Stimulated activated CD4-positive, alpha-beta T cell treated with anti-CD3 and anti-CD28 coated beads, Interleukin-2, amount 100 ng/mL, for 48 hours (primary cell): ENCODE results near the gene ASMT.
"Not testable (repeated sequence)": the region's sequence is repeated elsewhere in the genome, so short reads cannot be mapped to it uniquely, and the experiment has no call there.

ENCODE experiments used
- DNase-seq, 2 donors: peaks; one replicate each; pipeline ENCODE4 v3.0.0-alpha.2; 2020

The ASMT gene

DNA sequence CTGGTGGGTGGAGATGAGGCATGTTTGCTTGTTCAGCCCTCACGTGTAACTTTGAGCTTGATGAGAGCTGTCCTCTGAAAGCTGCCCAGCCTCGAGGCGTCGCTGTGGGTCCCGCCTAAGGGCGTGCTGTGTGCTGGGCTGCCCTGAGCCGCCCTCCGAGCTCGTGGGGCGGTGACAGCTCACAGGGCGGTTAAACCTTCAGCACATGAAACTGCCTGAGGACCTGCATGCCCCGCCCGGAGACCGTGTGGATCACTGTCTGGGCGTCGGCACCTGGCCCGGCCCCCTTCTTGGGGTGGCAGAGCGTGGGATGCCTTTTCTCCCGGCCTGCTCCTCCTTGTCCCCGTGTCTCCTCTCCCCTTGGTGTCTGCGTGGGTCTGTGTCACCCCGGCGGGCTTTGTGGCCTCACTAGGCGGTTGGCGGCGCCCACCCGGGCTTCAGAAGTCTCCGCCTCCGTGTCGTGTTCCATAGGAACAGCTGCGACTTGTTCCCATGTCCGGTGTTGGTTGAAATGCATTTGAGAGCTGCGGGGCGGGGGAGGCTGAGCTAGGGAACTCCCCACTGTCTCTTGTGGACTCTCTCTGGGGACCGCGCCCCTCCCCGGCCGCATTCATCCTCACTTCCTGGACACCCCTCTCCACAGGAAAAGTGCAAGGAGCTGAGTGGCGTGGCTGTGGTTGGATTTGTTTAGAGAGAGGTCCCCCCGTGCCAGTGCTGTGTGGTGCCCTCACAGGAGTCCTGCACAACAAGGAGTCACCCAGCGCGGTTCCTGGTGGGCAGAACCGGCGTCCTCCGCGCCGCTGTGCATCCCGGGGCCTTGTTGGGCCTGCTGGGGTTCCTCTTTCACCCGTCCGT lies 16.6 kb upstream of the ASMT start:
- DNase-seq, result no peak

DNA sequence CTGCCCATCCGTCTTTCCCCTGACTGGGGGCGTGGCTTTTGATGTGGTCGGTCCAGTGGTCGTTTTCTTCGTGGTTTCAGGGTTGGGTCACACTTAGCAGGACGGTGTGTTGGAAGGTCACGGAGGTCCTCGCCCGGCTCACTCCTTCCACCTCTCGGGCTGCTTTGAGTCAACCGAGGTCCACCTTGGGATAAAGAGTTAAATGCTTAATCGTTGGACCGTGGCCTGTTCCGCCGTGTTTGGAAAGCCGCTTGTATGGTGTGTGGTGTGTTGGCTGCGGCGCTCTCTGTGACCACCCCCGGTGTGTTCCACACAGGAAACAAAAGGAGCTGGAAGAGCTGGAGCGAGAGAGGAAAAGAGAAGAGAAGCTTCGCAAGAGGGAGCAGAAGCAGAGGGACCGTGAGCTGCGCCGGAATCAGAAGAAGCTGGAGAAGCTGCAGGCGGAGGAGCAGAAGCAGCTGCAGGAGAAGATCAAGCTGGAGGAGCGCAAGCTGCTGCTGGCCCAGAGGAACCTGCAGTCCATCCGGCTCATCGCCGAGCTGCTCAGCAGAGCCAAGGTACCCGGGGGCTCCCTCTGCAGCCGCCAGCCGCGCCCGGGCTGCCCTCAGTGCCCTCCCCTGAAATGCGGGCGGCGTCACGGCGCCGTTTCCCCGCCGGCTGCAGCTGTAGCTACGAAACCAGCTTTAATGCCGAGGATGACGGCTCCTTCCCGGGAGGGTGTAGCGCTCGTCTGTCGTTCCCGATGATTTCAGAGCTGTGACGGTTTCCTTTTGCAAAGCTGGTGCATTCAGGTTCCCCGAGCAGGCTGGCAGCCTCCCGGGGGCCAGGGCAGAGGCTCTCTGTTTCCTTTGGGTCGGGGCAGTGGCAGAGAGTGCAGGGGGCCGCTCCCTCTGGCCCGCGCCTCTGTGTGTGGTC lies 15.7 kb upstream of the ASMT start:
- DNase-seq, result no peak

DNA sequence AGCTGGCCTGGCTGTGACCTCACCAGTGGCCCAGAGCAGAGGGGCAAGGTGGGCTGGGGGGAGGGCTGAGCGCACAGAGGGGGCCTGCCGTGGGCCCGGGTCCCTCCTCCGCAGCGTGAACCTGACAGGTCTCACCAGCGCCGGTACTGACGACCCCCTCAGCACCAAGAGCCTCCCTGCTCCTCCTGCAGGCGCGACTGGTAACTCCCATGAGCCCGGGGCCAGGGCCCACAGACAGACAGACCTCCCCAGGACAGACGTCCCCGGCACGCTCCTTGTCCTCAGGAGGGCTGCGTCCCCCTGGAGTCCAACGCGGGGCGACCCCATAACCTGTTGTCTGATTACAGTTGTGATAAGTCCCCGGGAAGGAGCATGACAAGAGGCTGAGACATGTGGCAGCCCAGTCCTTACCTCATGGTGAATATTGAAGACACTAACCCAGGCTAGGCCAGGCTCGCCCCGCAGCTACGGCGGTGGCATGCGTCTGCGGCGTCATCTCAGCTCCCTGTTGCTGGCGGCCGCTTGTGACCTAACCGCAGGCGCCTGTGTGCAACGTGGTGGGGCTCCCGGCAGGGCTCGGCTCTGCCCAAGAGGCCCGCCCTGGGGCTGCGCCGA lies 15.0 kb upstream of the ASMT start:
- no peak for DNase-seq

DNA sequence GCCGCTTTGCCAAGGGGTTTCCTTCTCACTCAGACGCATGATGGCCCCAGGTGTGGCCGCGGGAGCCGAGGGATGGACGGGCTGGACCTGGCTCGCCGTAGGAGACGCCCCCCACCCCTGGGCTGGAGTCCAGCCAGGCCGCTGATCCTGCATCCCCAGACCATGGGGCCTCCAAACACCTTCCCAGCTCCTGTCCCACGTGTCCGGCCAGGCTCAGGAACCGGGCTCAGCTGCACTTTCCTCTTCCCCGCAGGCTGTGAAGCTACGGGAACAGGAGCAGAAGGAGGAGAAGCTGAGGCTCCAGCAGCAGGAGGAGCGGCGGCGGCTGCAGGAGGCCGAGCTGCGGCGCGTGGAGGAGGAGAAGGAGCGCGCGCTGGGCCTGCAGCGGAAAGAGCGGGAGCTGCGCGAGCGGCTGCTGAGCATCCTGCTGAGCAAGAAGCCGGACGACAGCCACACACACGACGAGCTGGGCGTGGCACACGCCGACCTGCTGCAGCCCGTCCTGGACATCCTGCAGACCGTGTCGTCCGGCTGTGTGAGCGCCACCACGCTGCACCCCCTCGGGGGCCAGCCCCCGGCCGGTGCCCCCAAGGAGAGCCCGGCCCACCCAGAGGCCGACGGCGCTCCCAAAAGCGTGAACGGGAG lies 14.3 kb upstream of the ASMT start:
- no peak for DNase-seq

DNA sequence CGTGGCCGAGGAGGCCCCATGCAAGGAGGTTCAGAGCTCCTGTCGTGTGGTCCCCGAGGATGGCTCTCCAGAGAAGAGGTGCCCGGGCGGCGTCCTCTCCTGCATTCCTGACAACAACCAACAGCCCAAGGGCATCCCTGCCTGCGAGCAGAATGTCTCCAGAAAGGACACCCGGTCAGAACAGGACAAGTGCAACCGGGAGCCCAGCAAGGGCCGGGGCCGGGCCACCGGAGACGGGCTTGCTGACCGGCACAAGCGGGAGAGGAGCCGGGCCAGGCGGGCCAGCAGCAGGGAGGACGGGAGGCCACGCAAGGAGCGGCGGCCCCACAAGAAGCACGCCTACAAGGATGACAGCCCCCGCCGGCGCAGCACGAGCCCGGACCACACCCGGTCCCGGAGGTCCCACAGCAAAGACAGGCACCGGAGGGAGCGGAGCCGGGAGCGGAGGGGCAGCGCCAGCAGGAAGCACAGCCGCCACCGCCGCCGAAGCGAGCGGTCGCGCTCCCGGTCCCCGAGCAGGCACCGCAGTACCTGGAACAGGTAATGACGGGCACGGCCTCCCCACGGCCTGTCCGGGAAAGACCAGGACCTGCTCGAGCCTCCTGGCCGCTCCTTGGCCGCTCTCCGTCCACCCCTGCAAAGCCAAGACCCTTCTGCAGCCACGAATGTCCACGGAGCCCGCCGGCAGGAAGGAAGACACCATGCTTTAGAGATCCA lies 13.7 kb upstream of the ASMT start:
- no peak for DNase-seq

DNA sequence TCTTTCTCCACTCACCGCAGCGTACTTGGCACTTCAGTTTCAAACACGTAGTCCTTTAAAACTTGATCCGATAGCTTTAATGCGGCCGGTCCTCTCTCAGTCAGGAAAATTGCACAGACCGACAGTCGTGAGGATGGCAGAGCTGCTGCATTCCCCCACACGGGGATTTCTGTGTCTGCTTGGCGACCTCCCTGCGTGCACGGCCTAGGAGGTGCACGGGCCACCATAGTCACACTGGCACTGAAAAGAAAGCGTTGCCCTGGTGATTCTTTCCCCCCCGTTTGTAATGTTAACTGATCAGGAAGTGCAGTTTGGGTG lies 13.1 kb upstream of the ASMT start:
- no peak for DNase-seq

DNA sequence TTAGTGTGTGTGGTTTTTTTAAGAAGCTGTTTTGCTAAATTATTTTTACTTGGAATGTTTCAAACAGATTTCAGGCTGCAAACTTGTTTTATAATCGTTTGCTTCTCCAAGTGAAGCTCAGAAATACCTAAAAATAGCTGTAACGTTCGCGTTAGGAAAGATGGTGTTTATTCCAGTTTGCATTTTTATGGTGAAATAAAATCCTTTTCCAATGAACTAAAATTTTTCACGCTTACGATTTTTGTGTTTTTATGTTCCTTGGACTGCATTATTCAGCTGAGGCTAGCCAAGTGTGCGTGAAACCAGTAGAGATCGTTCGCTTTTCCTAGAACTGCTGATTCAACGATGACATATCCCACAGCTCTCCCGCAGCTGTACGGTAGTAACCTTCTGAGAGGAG lies 12.6 kb upstream of the ASMT start:
- DNase-seq, result no peak

DNA sequence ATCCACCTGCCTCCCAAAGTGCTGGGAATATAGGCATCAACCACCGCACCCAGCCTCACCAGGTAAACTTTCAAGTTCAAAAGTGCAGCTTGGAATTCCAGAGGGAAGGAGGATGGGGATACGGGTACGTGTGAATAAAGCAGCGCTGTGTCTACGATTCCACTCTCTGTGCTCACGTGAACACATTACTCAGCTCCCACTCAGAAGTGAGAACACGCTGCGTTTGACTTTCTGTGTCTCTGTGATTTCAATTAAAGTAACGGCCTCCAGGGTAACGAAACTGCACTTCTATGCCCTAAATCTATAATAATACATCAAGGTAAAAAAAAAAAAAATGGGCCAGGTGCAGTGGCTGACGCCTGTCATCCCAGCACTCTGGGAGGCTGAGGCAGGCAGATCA lies 8.4 kb upstream of the ASMT start:
- DNase-seq, result no peak

DNA sequence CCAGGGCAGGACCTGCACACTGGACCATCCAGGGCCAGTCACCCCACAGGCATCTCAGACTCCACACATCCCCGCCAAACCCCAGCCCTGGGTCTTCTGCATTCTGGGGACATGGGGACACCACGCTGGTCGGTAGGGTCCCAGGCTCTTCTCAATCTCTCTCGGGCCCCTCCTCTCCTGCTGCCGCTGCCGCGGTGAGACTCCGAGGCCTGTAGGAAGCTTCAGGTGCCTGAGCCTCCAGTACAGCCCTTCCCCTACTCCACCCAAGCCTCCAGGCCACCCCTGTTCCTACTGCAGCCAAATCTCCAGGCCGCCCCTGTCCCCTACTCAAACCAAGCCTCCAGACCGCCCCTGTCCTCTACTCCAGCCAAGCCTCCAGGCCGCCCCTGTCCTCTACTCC lies 5.5 kb upstream of the ASMT start:
- DNase-seq, result no peak

DNA sequence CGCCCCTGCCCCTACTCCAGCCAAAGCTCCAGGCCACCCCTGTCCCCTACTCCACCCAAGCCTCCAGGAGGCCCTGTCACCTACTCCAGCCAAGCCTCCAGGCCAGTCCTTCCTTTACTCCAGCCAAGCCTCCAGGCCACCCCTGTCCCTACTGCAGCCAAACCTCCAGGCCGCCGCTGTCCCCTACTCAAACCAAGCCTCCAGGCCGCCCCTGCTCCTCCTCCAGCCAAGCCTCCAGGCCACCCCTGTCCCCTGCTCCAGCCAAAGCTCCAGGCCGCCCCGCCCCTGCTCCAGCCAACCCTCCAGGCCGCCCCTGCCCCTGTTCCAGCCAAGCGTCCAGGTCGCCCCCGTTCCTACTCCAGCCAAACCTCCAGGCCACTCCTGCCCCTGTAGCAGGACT lies 5.1 kb upstream of the ASMT start:
- DNase-seq, result no peak

DNA sequence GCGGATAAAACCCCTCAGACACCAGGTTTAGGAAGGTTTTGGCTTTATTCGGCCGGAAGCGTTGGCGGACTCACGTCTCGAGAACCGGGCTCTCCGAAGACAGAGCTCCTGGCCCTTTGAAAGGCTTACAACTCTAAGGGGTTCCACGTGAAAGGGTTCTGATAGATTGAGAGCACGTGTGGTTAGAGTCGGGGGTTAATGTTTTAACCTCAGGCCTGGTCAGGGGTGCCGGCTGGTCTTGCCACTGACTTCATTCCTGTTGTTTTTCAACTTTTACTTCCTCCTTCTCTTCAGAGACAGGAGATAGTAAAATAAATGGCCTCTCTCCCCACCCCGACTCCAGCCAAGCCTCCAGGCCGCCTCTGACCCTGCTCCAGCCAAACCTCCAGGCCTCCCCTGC lies 4.7 kb upstream of the ASMT start:
- no peak for DNase-seq

DNA sequence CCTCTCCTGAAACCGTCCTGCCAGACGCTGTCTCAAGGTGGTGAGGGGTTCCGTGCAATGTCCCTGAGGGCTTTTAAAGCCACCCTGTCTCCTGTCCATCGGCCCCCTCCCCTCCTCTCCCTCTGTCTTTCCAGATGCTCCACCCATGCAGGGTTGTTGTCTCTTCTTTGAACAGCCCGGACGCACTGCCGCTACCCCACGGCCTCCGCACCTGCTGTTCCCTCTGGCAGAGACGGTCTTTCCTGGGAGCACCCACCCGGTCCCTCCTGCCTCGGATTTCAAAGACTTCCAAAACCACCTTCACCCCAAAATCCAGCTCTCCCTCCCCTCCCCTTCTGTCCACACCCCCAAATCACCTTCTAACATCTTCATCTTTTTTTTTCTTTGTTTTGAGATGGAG lies 4.1 kb upstream of the ASMT start:
- no peak for DNase-seq

DNA sequence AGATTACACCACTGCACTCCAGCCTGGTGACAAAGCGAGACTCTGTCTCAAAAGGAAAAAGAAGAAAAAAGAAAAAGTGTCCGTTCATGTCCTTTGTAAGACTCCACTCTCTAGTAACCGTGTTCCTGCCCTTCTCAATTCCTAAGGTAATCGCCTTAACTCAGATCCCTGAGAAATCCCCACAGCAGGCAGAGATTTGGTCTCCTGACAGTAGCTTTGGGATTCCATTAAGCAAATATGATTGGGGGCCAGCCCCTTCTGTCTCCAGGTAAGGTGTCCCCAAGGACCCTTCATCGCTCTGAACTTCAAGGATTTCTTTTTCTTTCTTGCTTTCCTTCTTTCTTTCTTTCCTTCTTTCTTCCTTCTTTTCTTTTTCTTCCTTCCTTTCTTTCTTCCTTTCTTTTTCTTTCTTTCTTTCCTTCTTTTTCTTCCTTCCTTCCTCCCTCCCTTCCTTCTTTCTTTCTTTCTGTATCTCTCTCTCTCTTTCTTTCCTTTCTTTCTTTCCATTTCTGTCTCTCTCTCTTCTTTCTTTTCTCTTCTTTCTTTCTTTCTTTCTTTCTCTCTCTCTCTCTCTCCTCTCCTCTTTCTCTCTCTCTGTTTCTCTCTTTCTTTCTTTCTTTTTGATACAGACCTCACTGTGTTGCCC lies 2.1 kb upstream of the ASMT start:
- DNase-seq, result no peak

DNA sequence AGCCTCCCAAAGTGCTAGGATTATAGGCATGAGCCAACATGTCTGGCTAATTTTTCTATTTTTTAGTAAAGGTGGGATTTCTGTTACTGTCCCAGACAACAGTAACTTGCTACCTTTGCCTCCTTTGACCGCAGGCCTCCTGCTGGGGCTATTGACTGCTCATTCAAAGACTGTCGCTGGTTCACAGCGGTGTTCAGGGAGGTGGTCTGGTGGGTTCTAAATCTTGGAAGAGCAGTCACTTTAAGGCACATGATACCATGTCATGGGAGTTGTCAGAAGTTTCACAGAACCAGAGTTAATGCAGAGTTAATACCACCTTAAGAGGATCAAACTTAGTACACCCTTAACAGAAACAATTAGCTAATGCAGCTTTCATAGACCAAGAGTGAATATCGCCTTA lies 3.8 kb downstream of the ASMT start:
- DNase-seq, result no peak

DNA sequence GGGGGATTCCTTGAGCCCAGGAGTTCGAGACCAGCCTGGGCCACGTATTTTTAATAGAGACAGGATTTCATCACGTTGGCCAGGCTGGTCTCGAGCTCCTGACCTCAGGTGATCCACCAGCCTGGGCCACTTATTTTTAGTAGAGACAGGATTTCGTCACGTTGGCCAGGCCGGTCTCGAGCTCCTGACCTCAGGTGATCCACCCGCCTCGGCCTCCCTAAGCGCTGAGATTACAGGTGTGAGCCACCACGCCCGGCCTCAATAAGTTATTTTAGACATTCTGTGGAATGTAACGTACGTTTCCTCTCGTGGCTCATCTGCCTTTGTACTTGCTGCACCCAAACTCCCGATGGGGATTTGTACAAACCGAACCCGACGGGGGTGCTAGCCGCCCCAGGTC lies 8.8 kb downstream of the ASMT start:
- DNase-seq, result no peak

DNA sequence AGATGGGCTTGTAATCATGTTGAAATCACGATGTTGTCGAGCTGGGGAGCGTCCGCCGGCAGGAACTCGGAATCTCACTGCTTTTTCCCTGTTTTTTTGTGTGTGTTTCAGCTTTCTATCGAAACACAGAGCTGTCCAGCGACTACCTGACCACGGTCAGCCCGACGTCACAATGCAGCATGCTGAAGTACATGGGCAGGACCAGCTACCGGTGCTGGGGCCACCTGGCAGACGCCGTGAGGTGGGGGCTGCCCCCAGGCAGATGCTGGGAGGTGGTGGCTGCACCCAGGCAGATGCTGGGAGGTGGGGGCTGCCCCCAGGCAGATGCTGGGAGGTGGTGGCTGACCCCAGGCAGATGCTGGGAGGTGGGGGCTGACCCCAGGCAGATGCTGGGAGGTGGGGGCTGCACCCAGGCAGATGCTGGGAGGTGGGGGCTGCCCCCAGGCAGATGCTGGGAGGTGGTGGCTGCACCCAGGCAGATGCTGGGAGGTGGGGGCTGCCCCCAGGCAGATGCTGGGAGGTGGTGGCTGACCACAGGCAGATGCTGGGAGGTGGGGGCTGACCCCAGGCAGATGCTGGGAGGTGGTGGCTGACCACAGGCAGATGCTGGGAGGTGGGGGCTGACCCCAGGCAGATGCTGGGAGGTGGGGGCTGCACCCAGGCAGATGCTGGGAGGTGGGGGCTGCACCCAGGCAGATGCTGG lies 9.4 kb downstream of the ASMT start:
- not testable (repeated sequence) for DNase-seq

DNA sequence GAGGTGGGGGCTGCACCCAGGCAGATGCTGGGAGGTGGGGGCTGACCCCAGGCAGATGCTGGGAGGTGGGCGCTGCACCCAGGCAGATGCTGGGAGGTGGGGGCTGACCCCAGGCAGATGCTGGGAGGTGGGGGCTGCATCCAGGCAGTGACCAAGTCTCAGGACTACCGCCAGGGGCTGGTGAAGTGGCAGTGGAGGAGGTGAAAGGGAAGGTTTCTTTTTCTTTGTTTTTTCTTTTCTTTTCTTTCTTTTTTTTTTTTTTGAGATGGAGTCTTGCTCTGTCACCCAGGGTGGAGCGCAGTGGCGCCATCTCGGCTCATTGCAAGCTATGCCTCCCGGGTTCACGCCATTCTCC lies 10.0 kb downstream of the ASMT start:
- not testable (repeated sequence) for DNase-seq

DNA sequence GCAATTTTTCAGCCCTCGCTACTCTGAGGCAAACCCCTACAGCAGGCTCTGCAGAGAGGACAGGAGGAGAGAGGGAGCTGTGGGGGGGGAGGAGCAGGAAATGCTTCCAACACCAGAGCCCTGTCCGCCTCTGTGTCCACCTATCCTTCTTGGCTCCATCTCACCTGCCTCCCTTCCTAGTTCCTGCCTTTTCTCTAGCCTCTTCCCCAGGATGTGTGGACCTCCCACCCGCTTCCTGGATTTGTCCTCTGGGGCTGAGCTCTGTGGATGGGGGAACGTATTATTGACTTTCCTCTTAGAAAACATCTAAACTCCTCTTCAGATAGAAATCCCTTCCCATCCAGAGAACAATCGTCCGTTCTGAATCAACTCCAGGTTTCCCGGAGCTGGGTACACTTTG lies 14.4 kb downstream of the ASMT start:
- no peak for DNase-seq

DNA sequence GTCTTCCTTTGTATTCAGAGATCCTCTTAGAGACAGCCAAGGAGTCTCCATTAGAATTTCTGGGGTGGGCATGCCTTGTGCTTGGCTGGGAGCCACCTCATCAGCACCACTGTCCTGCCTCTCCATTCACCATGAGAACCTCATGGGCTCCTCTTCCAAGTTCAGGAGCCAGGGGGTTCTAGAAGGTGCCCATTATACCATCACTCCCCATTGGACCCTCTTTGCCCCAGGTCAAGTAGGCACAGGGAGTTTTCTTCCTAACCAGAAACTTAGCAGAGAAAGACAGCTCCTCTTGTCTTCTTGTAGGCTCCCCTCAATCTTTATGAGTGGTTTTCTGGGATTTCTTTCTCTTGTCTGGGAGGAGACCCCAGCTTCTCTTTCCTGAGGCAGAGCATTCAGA lies 31.1 kb downstream of the ASMT start:
- DNase-seq, result no peak

DNA sequence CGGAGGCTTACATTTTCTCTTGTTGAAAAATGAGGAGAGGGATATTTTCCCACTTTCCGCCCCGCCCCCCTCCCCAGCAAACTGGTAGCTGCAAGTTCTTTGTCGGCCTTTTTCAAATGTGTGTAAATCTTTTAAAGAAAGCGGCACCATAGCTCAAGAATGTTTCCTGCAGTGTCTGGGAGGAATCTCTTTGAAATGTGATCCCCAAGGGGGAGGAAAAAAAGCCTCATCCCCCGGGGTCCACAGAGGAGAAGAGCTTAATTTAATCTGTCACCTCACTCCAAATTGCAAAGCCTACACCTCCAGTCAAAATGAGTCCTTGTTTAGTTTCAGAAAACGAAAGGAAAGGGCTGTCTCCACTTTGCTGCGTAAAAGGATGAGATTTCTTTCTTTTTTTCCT lies 34.8 kb downstream of the ASMT start:
- DNase-seq, result no peak

DNA sequence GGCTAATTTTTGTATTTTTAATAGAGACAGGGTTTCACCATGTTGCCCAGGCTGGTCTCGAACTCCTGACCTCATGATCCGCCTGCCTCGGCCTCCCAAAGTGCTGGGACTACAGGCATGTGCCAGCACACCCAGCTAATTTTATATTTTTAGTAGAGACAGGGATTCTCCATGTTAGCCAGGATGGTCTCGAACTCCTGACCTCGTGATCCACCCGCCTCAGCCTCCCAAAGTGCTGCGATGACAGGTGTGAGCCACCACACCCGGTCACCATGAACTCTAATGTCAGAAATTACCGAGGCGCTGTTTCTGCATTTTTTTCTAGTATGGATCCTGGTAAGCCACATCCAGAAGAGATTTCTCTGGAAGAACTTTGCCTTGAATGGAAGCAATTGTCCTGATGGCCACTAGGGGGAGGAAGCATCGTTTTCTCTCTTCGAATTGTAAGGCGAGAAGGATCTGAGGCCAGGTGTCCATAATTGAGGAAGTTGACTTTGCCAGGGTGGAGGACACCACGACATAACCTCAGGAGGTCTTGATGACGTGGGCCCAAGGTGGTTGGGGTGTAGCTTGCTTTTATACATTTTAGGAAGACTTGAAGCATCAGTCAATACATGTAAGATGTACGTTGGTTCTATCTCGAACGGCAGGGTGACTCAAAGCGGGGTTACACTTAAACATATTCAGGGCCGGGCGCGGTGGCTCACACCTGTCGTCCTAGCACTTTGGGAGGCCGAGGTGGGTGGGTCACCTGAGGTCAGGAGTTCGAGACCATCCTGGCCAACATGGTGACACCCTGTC lies 37.4 kb downstream of the ASMT start:
- peak in 1 of 2 donors; percentile 13 for DNase-seq
